ENCODE results near the gene ZPR1.

DNA sequence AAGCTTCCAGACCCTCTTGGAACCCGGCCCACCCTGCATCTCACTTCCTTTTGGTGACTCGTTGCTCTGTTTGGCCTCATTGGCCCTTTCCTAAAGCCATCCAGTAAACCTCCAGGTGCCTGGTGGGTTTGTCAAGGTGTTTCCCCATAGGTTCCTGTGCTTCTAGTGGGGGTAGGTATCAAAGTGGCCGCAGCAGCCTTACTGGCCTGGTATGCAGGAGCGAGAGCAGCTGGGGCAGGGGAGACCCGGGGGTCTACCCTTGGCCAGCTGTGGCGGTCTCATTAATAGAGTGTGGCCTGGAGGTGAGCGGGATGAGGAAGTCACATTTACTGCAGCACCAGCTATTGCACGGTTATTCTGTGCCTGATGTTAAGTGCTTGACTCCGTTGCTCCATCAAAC lies 31.2 kb upstream of the ZPR1 start:
- TF ChIP-seq, protein P1, sequence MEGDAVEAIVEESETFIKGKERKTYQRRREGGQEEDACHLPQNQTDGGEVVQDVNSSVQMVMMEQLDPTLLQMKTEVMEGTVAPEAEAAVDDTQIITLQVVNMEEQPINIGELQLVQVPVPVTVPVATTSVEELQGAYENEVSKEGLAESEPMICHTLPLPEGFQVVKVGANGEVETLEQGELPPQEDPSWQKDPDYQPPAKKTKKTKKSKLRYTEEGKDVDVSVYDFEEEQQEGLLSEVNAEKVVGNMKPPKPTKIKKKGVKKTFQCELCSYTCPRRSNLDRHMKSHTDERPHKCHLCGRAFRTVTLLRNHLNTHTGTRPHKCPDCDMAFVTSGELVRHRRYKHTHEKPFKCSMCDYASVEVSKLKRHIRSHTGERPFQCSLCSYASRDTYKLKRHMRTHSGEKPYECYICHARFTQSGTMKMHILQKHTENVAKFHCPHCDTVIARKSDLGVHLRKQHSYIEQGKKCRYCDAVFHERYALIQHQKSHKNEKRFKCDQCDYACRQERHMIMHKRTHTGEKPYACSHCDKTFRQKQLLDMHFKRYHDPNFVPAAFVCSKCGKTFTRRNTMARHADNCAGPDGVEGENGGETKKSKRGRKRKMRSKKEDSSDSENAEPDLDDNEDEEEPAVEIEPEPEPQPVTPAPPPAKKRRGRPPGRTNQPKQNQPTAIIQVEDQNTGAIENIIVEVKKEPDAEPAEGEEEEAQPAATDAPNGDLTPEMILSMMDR (IDR thresholded peaks at IDR 0.05): no peak
- no peak for TF ChIP-seq EZH2 (IDR thresholded peaks at IDR 0.05; ENCODE audit: borderline replicate concordance, insufficient read depth, low read depth, low read length, poor library complexity, severe bottlenecking)
